Measurements from ENCODE around the gene FOLR1. TPM values are rescaled to one million over a fixed set of nuclear protein-coding genes. Genes with fewer than 3 reads are reported as not detected.

FOLR1 gene
- polyA plus RNA-seq, 1 of the 3 experiments (the other 2 are of a cell fraction) = not detected

- no peaks in the 10 kb centered on the region for H3K4me1 ChIP-seq (ENCODE audit: control insufficient read depth in 1 of 2, insufficient read depth in 2 of 2, low read depth in 1 of 2, low read length in 1 of 2)
- POLR2A ChIA-PET = interaction anchor here (1.2 kb wide), 1 partner anchor 21 kb away, joined by 3 read pairs; no protein-coding TSS in a partner anchor
- no peaks in the 10 kb centered on the region for H3K9me3 ChIP-seq
- H3K9ac ChIP-seq = no peak overlapping the region
- no peaks in the 10 kb centered on the region for H3K36me3 ChIP-seq (replicated peaks in 1 of 2; ENCODE audit: control insufficient read depth in 1 of 2, insufficient read depth in 2 of 2, low read length in 1 of 2)
- H3K9me2 ChIP-seq = no peaks in the 10 kb centered on the region
- DNase-seq = no peak
- no peaks in the 10 kb centered on the region for H3K27me3 ChIP-seq (ENCODE audit: insufficient read depth)
- H3K27ac ChIP-seq (ENCODE audit: low read depth in 2 of 2, low read length in 1 of 2) = no peak overlapping the region
- no peak overlapping the region for H3K4me2 ChIP-seq
- no peaks in the 10 kb centered on the region for H3K79me2 ChIP-seq (ENCODE audit: insufficient read depth)
- CTCF ChIA-PET = interaction anchor here (0.6 to 1.1 kb wide), 3 partner anchors 10 to 59 kb away, joined by 3 to 4 read pairs (median 3); no protein-coding TSS in a partner anchor
- WGBS (ENCODE audit: low lambda C conversion rate) = 86% methylated on average over 6 of the region's 6 CpGs
- TF ChIP-seq, protein P1, sequence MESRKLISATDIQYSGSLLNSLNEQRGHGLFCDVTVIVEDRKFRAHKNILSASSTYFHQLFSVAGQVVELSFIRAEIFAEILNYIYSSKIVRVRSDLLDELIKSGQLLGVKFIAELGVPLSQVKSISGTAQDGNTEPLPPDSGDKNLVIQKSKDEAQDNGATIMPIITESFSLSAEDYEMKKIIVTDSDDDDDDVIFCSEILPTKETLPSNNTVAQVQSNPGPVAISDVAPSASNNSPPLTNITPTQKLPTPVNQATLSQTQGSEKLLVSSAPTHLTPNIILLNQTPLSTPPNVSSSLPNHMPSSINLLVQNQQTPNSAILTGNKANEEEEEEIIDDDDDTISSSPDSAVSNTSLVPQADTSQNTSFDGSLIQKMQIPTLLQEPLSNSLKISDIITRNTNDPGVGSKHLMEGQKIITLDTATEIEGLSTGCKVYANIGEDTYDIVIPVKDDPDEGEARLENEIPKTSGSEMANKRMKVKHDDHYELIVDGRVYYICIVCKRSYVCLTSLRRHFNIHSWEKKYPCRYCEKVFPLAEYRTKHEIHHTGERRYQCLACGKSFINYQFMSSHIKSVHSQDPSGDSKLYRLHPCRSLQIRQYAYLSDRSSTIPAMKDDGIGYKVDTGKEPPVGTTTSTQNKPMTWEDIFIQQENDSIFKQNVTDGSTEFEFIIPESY (IDR thresholded peaks at IDR 0.05; ENCODE audit: borderline replicate concordance, low read depth) = no peak
- TF ChIP-seq JUND (IDR thresholded peaks at IDR 0.05) (no peak), USF1 (IDR thresholded peaks at IDR 0.05; ENCODE audit: borderline replicate concordance, low read depth) (no peak), MXI1 (IDR thresholded peaks at IDR 0.05; ENCODE audit: low read depth, low read length) (no peak), MAX (IDR thresholded peaks at IDR 0.05; ENCODE audit: low read depth) (no peak), RCOR1 (IDR thresholded peaks at IDR 0.05; ENCODE audit: low read length) (no peak), SIN3A (IDR thresholded peaks at IDR 0.05; ENCODE audit: borderline replicate concordance, low read depth, low read length) (no peak), RAD21 (IDR thresholded peaks at IDR 0.05; ENCODE audit: low read length) (no peak), NRF1 (IDR thresholded peaks at IDR 0.05; ENCODE audit: low read depth, low read length) (no peak), ELF1 (IDR thresholded peaks at IDR 0.05) (no peak), TCF12 (IDR thresholded peaks at IDR 0.05) (no peak), EZH2phosphoT487 (IDR thresholded peaks at IDR 0.05; ENCODE audit: borderline replicate concordance, low read depth) (no peak), MEF2A (IDR thresholded peaks at IDR 0.05; ENCODE audit: borderline replicate concordance, low read depth) (no peak), USF2 (IDR thresholded peaks at IDR 0.05; ENCODE audit: borderline replicate concordance, low read depth, low read length) (no peak), POLR2AphosphoS5 (IDR thresholded peaks at IDR 0.05; ENCODE audit: low read depth, low read length) (no peak), TEAD4 (IDR thresholded peaks at IDR 0.05; ENCODE audit: borderline replicate concordance, insufficient read depth) (no peak), EP300 (IDR thresholded peaks at IDR 0.05; ENCODE audit: borderline replicate concordance in 1 of 2, low read depth in 1 of 2, low read length in 1 of 2) (no peak), FOSL2 (IDR thresholded peaks at IDR 0.05; ENCODE audit: borderline replicate concordance, low read depth) (no peak), RFX5 (IDR thresholded peaks at IDR 0.05; ENCODE audit: low read length) (no peak)
- TF ChIP-seq, protein P2, sequence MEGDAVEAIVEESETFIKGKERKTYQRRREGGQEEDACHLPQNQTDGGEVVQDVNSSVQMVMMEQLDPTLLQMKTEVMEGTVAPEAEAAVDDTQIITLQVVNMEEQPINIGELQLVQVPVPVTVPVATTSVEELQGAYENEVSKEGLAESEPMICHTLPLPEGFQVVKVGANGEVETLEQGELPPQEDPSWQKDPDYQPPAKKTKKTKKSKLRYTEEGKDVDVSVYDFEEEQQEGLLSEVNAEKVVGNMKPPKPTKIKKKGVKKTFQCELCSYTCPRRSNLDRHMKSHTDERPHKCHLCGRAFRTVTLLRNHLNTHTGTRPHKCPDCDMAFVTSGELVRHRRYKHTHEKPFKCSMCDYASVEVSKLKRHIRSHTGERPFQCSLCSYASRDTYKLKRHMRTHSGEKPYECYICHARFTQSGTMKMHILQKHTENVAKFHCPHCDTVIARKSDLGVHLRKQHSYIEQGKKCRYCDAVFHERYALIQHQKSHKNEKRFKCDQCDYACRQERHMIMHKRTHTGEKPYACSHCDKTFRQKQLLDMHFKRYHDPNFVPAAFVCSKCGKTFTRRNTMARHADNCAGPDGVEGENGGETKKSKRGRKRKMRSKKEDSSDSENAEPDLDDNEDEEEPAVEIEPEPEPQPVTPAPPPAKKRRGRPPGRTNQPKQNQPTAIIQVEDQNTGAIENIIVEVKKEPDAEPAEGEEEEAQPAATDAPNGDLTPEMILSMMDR (IDR thresholded peaks at IDR 0.05) = no peak
- peaks cover 4% of the 10 kb centered on the region for H3F3A ChIP-seq (replicated peaks; ENCODE audit: insufficient read depth)
- no peak overlapping the region for H3K4me3 ChIP-seq (ENCODE audit: low read depth in 2 of 2, low read length in 1 of 2)
- no peaks in the 10 kb centered on the region for H4K20me1 ChIP-seq (ENCODE audit: insufficient read depth)
- H2AFZ ChIP-seq (ENCODE audit: low read depth) = no peak overlapping the region
Observed at GRCh38 chr11:72202571-72202970, 10.6 kb downstream of the FOLR1 start.
